Raji (cell line): ENCODE measurements around the gene P2RY2.

Experiments used
- POLR2A ChIP-seq: IDR thresholded peaks from 2 replicates; pipeline ENCODE4 v1.6.1; 2011; ENCODE audit warnings: low read depth, low read length, control low read depth; ENCODE audit not compliant: insufficient read depth

P2RY2 gene

DNA sequence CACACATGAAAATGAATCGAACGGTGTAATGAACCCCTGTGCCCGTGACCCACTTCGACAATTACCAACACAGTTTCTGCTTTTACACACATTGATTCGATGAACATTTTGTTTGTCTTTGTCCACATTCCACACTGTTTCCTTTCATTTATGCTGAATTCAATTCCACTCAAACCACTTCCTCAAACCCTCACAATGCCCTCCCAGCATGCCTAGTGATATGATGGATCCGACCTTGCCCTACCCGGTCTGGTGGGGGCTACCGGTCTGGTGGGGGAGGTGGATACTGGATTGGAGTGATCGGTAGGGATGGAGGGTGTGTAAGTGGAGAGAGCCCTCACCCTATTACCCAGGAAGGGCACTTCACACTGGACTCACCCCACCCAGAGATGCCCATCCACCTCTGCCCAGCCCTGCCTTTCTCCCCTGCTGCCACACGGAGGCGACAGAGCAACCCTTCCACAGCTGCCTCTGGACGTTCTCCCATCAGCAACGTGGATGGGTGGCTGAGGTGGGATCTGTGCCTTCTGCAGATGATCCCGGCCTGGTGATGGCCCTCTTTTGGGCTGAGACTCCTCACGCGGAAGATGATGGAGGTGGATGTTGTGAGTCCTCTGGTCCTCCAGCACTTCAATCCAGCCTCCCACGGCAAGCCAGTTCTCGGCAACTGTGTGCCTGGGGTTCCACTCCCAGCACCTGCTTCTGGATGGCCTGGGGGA, 33.0 kb upstream of the P2RY2 start:
- no peak for TF ChIP-seq POLR2A

- TF ChIP-seq POLR2A: no peak
Measured at GRCh38 chr11:73185680-73186293, 32.3 kb upstream of the P2RY2 start.

GRCh38 chr11:73186294-73186850, 31.7 kb upstream of the P2RY2 start:
- no peak for TF ChIP-seq POLR2A

- no peak for TF ChIP-seq POLR2A
Measured at GRCh38 chr11:73186886-73187285, 31.2 kb upstream of the P2RY2 start.

GRCh38 chr11:73187854-73188253, 30.2 kb upstream of the P2RY2 start:
- no peak for TF ChIP-seq POLR2A

DNA sequence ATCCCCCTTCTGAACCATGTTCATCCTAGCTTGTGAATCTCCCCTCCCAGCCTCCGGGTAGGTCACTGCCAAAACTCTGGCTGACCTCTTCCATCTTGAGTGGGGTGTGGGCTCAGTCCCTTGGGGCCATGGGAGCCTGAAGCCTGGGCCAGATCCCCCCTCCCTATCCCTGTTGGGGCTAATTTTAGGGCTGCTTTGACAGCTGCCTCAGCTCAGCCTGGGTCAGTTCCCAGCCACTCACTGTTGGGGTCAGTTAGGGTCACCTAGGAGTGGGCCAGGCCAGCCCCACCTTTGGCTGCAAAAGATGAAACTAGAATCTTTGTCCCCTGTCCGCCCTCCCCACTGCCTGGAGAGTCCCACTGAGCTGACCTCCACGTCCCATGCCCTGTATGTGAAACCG, 29.8 kb upstream of the P2RY2 start:
- no peak for TF ChIP-seq POLR2A

GRCh38 chr11:73189315-73189714, 28.8 kb upstream of the P2RY2 start:
- TF ChIP-seq POLR2A: no peak

GRCh38 chr11:73189723-73190556, 28.1 kb upstream of the P2RY2 start:
- TF ChIP-seq POLR2A: no peak

DNA sequence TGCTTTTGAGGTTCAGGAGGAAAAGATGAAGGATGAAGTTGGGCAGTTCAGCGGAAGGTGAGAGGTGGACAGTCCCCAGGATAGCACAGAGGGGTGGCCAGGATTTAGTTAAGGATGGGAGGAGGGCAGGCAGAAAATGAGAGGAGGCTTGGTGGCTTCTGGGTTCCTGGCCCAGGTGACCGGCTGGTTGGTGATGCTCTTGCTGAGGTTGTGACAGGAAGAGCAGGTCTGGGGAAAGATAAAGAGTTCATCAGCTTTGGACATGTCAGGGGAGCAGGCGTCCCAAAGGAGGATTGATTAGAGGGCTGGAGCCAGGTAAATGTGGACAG, 27.6 kb upstream of the P2RY2 start:
- no peak for TF ChIP-seq POLR2A

DNA sequence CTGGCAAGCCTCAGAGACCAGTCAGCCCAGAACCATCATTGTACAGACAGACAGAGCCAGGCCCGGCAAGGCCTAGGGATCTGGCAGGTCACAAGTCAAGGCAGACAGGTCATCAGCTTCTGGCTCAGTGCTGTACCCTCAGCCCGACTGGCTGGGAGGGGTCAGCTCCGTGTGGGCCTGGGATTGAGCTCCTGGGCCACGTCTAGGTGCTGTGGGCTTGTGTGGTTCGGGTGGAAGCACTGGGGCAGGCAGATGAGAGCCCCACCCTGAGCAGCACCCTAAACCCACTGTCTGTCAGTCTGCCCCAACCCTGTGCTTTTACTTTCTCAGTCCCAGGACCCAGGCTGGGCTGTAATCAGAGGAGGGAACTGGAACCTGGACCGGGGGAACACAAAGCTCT, 26.9 kb upstream of the P2RY2 start:
- no peak for TF ChIP-seq POLR2A

DNA sequence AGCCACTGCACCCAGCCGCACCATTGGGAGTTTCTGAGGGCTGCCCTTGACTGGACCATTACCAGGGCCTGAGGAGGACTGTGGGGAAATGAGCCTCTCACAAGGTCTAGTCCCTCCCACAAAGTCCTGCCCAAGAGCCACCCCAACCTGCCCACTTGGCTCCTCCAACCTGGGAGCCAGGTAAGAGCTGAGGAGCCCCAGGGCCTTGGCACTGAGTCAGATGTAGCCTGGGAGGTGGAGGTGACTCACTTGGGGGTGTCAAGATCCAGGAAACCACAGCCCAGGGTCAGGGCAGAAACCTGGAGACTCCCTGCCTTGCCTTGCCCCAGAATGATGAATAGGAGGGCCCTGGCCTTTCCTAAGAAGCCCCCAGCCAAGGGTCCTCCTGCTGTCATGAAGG, 25.8 kb upstream of the P2RY2 start:
- TF ChIP-seq POLR2A: no peak

- no peak for TF ChIP-seq POLR2A
Measured at GRCh38 chr11:73193251-73194033, 24.6 kb upstream of the P2RY2 start.

DNA sequence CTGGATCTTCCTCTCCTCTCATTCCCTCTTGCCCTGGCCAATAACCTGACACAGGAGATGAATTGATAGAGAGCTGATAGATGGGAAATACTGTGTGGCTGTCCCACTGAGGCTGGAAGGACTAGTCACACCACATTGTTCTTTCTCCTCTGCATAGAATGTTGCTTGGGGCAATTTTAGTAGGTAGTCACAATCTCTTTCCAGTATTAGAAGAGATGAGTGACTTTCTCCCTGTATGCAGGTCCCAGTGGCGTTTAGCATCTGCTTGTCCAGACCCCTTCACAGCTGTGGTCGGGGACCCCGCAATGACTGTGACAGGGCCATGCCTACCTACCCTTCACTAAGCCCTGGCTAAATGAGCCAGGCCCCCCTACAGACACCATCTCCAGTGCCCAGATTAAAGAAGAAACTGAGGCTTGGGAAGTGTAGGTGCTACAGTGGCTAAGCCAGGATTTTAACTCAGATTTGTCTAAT, 24.0 kb upstream of the P2RY2 start:
- no peak for TF ChIP-seq POLR2A

DNA sequence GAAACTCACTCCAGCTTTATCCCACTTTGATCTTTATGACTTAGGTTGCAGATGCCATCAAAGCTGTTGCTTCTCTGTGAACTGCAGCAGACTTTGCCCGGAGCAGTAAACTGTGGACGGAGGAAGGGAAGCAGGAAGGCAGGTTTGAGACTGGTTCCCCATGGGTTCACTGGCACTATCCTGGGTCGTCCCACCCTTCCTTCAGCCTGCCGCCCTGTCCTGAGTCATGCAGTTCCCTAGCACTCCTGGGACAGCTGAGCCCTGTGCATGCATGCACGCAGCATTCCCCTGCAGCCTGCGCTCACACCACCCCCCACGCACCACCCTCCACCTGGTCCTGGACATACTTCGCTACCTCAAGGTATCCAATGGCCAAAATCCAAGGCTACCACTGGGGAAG, 23.5 kb upstream of the P2RY2 start:
- TF ChIP-seq POLR2A: no peak

DNA sequence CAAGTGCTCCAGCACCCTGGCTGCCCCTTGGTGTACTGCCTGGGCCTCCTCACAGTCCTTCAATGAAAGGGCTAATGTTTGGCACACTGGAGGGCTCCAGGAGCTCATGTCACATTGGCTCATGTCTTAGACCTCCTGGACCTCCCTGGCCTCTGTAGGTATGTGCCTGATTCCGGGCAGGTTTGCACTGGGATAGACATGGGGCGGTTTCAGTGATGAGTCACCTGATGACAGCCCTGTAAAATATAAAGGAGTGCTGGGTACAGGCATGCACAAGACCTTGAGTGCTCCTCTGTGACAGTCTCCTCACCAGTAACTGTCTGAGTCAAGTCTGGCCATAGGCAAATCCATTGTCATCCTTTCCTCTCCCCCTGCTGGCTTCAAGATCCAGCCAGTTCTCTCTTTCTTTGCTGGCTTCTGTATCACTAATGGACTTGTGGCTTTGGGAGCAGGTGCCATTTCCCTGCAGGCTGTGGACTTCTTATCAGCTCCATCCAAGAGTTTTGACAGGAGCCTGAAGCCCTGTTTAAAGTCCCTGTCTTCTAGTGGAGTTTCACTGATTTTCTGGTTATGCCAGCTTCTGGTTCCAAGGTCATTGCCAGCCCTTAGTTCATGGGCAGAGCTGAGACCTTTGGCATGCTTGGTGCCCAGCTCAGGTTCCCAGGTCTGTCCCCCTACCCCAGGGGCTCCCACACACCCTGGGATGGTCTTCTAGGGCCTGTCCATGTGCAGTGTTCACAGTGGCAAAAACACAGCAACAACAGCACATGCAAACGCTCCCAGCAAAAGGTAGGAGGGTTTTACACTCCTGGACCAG, 22.7 kb upstream of the P2RY2 start:
- TF ChIP-seq POLR2A: no peak

DNA sequence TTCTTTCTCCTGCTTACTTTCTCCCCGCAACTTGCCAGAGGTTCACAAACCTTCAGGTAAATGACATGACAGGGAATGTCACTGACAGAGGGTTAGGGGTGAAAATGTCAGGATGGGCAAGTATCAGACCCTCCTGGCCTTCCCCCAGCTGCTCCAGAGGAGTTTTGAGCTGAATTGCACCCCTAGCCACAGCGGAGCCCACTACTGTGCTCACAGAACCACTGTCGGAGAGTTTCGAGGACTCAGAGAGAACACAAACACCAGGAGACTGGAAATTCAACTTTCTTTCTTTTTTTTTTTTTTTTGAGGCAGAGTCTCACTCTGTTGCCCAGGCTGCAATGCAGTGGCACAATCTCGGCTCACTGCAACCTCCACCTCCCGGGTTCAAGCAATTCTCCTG, 21.5 kb upstream of the P2RY2 start:
- TF ChIP-seq POLR2A: no peak
